ENCODE results near the gene ANKRD40CL. TPM values are rescaled to one million over a fixed set of nuclear protein-coding genes. Genes with fewer than 3 reads are reported as not detected.
"Not testable (repeated sequence)": the region's sequence is repeated elsewhere in the genome, so short reads cannot be mapped to it uniquely, and the experiment has no call there.

Gene ANKRD40CL
- total RNA-seq, 1 experiment from 2014 or later = not detected

- CTCF ChIA-PET = interaction anchor here (0.7 kb wide), 1 partner anchor 268 kb away, joined by 3 read pairs; no protein-coding TSS in a partner anchor
- peaks cover 69% of the 10 kb centered on the region for H3K4me1 Mint-ChIP-seq (ENCODE audit: low read depth, unreplicated experiment)
- H3K36me3 Mint-ChIP-seq (ENCODE audit: insufficient read depth, unreplicated experiment) = peaks cover 41% of the 10 kb centered on the region
- intact Hi-C loops (cut with micrococcal nuclease; ENCODE audit: unreplicated experiment) = no loop called here
- TF ChIP-seq CTCF (IDR thresholded peaks at IDR 0.05; ENCODE audit: unreplicated experiment) = no peak
- no peaks in the 10 kb centered on the region for H3K27me3 Mint-ChIP-seq (ENCODE audit: unreplicated experiment)
- no TSS peak for BruUV-seq (replicated peaks)
- DNase-seq = no peak
- no peak overlapping the region for H3K4me3 Mint-ChIP-seq (ENCODE audit: low read depth, unreplicated experiment)
- H3K9me3 Mint-ChIP-seq (ENCODE audit: low read depth, unreplicated experiment) = no peaks in the 10 kb centered on the region
- H3K27ac Mint-ChIP-seq (ENCODE audit: unreplicated experiment) = no peak overlapping the region
Observed at GRCh38 chr17:50728112-50728429, 39.2 kb downstream of the ANKRD40CL start.

- TF ChIP-seq CTCF (IDR thresholded peaks at IDR 0.05; ENCODE audit: unreplicated experiment) = no peak
- CTCF ChIA-PET = interaction anchor here (0.5 to 0.6 kb wide), 3 partner anchors 56 to 181 kb away, joined by 3 to 5 read pairs (median 3); no protein-coding TSS in a partner anchor
- DNase-seq = no peak
- H3K9me3 Mint-ChIP-seq (ENCODE audit: low read depth, unreplicated experiment) = no peaks in the 10 kb centered on the region
- H3K36me3 Mint-ChIP-seq (ENCODE audit: insufficient read depth, unreplicated experiment) = peaks cover 44% of the 10 kb centered on the region
- no peaks in the 10 kb centered on the region for H3K27me3 Mint-ChIP-seq (ENCODE audit: unreplicated experiment)
- no TSS peak for BruUV-seq (replicated peaks)
- H3K4me1 Mint-ChIP-seq (ENCODE audit: low read depth, unreplicated experiment) = peaks cover 63% of the 10 kb centered on the region
- intact Hi-C loops (cut with micrococcal nuclease; ENCODE audit: unreplicated experiment) = no loop called here
- no peak overlapping the region for H3K4me3 Mint-ChIP-seq (ENCODE audit: low read depth, unreplicated experiment)
- no peak overlapping the region for H3K27ac Mint-ChIP-seq (ENCODE audit: unreplicated experiment)
Observed at GRCh38 chr17:50725769-50726655, 41.3 kb downstream of the ANKRD40CL start.

GRCh38 chr17:50724622-50725021, 42.7 kb downstream of the ANKRD40CL start:
- CTCF ChIA-PET = interaction anchor here (0.7 kb wide), 1 partner anchor 33 kb away, joined by 3 read pairs; no protein-coding TSS in a partner anchor
- H3K36me3 Mint-ChIP-seq (ENCODE audit: insufficient read depth, unreplicated experiment) = peaks cover 58% of the 10 kb centered on the region
- BruUV-seq (replicated peaks); H3K4me3 Mint-ChIP-seq (ENCODE audit: low read depth, unreplicated experiment); H3K27me3 Mint-ChIP-seq (ENCODE audit: unreplicated experiment); DNase-seq; H3K9me3 Mint-ChIP-seq (ENCODE audit: low read depth, unreplicated experiment); H3K27ac Mint-ChIP-seq (ENCODE audit: unreplicated experiment); intact Hi-C loops (cut with micrococcal nuclease; ENCODE audit: unreplicated experiment): not testable (repeated sequence)
- peaks cover 62% of the 10 kb centered on the region for H3K4me1 Mint-ChIP-seq (ENCODE audit: low read depth, unreplicated experiment)

- peak overlapping the region; percentile 20 for H3K27ac Mint-ChIP-seq (ENCODE audit: unreplicated experiment)
- CTCF ChIA-PET = interaction anchor here (0.8 kb wide), 1 partner anchor 118 kb away, joined by 11 read pairs; no protein-coding TSS in a partner anchor
- BruUV-seq (replicated peaks) = no TSS peak
- no peaks in the 10 kb centered on the region for H3K27me3 Mint-ChIP-seq (ENCODE audit: unreplicated experiment)
- no peak for DNase-seq
- intact Hi-C loops (cut with micrococcal nuclease; ENCODE audit: unreplicated experiment) = no loop called here
- H3K4me1 Mint-ChIP-seq (ENCODE audit: low read depth, unreplicated experiment) = peaks cover 45% of the 10 kb centered on the region
- peaks cover 70% of the 10 kb centered on the region for H3K36me3 Mint-ChIP-seq (ENCODE audit: insufficient read depth, unreplicated experiment)
- peak overlapping the region; percentile 94 for H3K4me3 Mint-ChIP-seq (ENCODE audit: low read depth, unreplicated experiment)
- H3K9me3 Mint-ChIP-seq (ENCODE audit: low read depth, unreplicated experiment) = no peaks in the 10 kb centered on the region
- no peak for TF ChIP-seq CTCF (IDR thresholded peaks at IDR 0.05; ENCODE audit: unreplicated experiment)
Observed at GRCh38 chr17:50722746-50723145, 44.6 kb downstream of the ANKRD40CL start.
